HEK293 (cell line): ENCODE results near the gene AP2A1.

ENCODE experiments used
- CTCF ChIA-PET: fragments of 350-600 bp; formaldehyde crosslinking; extraction: SDS; loops from one replicate; lab custom pipeline; 2021; ENCODE audit warnings: antibody characterized with exemption; lab: Yijun Ruan, JAX
- POLR2A ChIA-PET: fragments of 300-600 bp; formaldehyde crosslinking; extraction: SDS; loops from one replicate; lab custom pipeline; 2020; ENCODE audit warnings: antibody characterized with exemption, inconsistent platforms; lab: Yijun Ruan, JAX
- H3K27ac ChIP-seq: fragments of 200-500 bp; sonication (Bioruptor generic); 2 replicates; pipeline ENCODE4 v1.5.1; 2014; ENCODE audit warnings: low read depth, low read length, control low read depth, inconsistent platforms; ENCODE audit errors: extremely low read depth
- H3K36me3 ChIP-seq, 2 experiments: fragments of 200-500 bp in 1 of 2; sonication (Bioruptor generic) in 1 of 2; 1 replicate in 1 of 2; 2 replicates in 1 of 2; pipeline ENCODE4 v1.5.1; 2014 to 2017; ENCODE audit warnings: inconsistent platforms in 2 of 2, low read length in 2 of 2; ENCODE audit not compliant: control insufficient read depth in 2 of 2, insufficient read depth in 1 of 2
- H3K4me1 ChIP-seq: fragments of 200-500 bp; sonication (Bioruptor generic); 2 replicates; pipeline ENCODE4 v1.5.1; 2014; ENCODE audit warnings: mild to moderate bottlenecking, low read length, inconsistent platforms; ENCODE audit not compliant: control insufficient read depth, insufficient read depth
- H3K4me3 ChIP-seq: 2 replicates; pipeline ENCODE4 v1.5.1; 2011; ENCODE audit warnings: low read depth, mild to moderate bottlenecking, control low read depth, low read length, moderate library complexity
- H3K9me3 ChIP-seq: fragments of 200-500 bp; sonication (Bioruptor generic); 2 replicates; pipeline ENCODE4 v1.5.1; 2014; ENCODE audit warnings: low read depth, low read length, inconsistent platforms; ENCODE audit not compliant: control insufficient read depth, insufficient read depth
- KLF7 ChIP-seq: fragments of 450-650 bp; formaldehyde crosslinking; IDR thresholded peaks from 2 replicates; pipeline ENCODE4 v1.5.1; 2016; ENCODE audit warnings: missing biosample characterization, missing genetic modification characterization, borderline replicate concordance
- OSR2 ChIP-seq: fragments of 450-650 bp; formaldehyde crosslinking; IDR thresholded peaks from 2 replicates; pipeline ENCODE4 v1.5.1; 2016; ENCODE audit warnings: missing biosample characterization, missing genetic modification characterization
- PRDM10 ChIP-seq: fragments of 450-650 bp; formaldehyde crosslinking; IDR thresholded peaks from 2 replicates; pipeline ENCODE4 v1.5.1; 2016; ENCODE audit warnings: missing biosample characterization, missing genetic modification characterization
- SP2 ChIP-seq: fragments of 450-650 bp; formaldehyde crosslinking; IDR thresholded peaks from 2 replicates; pipeline ENCODE4 v1.5.1; 2016; ENCODE audit warnings: missing biosample characterization, missing genetic modification characterization
- YY2 ChIP-seq: fragments of 450-650 bp; formaldehyde crosslinking; IDR thresholded peaks from 2 replicates; pipeline ENCODE4 v1.5.1; 2016; ENCODE audit warnings: missing biosample characterization, missing genetic modification characterization
- ZBTB49 ChIP-seq: fragments of 450-650 bp; formaldehyde crosslinking; IDR thresholded peaks from 2 replicates; pipeline ENCODE4 v1.5.1; 2016; ENCODE audit warnings: missing biosample characterization, missing genetic modification characterization, low read depth
- ZFP37 ChIP-seq: fragments of 450-650 bp; formaldehyde crosslinking; IDR thresholded peaks from 2 replicates; pipeline ENCODE4 v1.5.1; 2016; ENCODE audit warnings: missing biosample characterization, missing genetic modification characterization
- ZNF114 ChIP-seq: fragments of 450-650 bp; formaldehyde crosslinking; IDR thresholded peaks from 2 replicates; pipeline ENCODE4 v1.5.0; 2017; ENCODE audit warnings: missing biosample characterization, missing genetic modification characterization
- ZNF19 ChIP-seq: fragments of 450-650 bp; formaldehyde crosslinking; IDR thresholded peaks from 2 replicates; pipeline ENCODE4; 2016; ENCODE audit warnings: missing biosample characterization, missing genetic modification characterization, low read depth
- ZNF239 ChIP-seq: fragments of 450-650 bp; formaldehyde crosslinking; IDR thresholded peaks from 2 replicates; pipeline ENCODE4 v1.5.1; 2016; ENCODE audit warnings: missing biosample characterization, missing genetic modification characterization
- ZNF24 ChIP-seq: fragments of 450-650 bp; formaldehyde crosslinking; IDR thresholded peaks from 2 replicates; pipeline ENCODE4 v1.5.1; 2016; ENCODE audit warnings: missing biosample characterization, missing genetic modification characterization
- ZNF292 ChIP-seq: fragments of 450-650 bp; formaldehyde crosslinking; IDR thresholded peaks from 2 replicates; pipeline ENCODE4 v1.5.1; 2016; ENCODE audit warnings: low read depth, missing biosample characterization, missing genetic modification characterization, borderline replicate concordance
- ZNF596 ChIP-seq: fragments of 450-650 bp; IDR thresholded peaks from 2 replicates; pipeline ENCODE4 v1.5.0; 2018; ENCODE audit warnings: missing biosample characterization, mild to moderate bottlenecking, missing genetic modification characterization, moderate library complexity
- ZNF670 ChIP-seq: fragments of 450-650 bp; formaldehyde crosslinking; IDR thresholded peaks from 2 replicates; pipeline ENCODE4 v1.5.1; 2016; ENCODE audit warnings: missing biosample characterization, missing genetic modification characterization, low read depth
- TF ChIP-seq, protein P1 (sequence below): fragments of 450-650 bp; formaldehyde crosslinking; conservative IDR thresholded peaks from 2 replicates; pipeline ENCODE4 v1.5.1; 2016; ENCODE audit warnings: low read depth, missing biosample characterization, missing genetic modification characterization
- TF ChIP-seq, protein P2 (sequence below): fragments of 450-650 bp; formaldehyde crosslinking; IDR thresholded peaks from 2 replicates; pipeline ENCODE4 v1.5.1; 2016; ENCODE audit warnings: missing biosample characterization, missing genetic modification characterization, borderline replicate concordance

Gene AP2A1

GRCh38 chr19:49812452-49812996, 45.7 kb downstream of the AP2A1 start (continued):
- TF ChIP-seq, protein P1, sequence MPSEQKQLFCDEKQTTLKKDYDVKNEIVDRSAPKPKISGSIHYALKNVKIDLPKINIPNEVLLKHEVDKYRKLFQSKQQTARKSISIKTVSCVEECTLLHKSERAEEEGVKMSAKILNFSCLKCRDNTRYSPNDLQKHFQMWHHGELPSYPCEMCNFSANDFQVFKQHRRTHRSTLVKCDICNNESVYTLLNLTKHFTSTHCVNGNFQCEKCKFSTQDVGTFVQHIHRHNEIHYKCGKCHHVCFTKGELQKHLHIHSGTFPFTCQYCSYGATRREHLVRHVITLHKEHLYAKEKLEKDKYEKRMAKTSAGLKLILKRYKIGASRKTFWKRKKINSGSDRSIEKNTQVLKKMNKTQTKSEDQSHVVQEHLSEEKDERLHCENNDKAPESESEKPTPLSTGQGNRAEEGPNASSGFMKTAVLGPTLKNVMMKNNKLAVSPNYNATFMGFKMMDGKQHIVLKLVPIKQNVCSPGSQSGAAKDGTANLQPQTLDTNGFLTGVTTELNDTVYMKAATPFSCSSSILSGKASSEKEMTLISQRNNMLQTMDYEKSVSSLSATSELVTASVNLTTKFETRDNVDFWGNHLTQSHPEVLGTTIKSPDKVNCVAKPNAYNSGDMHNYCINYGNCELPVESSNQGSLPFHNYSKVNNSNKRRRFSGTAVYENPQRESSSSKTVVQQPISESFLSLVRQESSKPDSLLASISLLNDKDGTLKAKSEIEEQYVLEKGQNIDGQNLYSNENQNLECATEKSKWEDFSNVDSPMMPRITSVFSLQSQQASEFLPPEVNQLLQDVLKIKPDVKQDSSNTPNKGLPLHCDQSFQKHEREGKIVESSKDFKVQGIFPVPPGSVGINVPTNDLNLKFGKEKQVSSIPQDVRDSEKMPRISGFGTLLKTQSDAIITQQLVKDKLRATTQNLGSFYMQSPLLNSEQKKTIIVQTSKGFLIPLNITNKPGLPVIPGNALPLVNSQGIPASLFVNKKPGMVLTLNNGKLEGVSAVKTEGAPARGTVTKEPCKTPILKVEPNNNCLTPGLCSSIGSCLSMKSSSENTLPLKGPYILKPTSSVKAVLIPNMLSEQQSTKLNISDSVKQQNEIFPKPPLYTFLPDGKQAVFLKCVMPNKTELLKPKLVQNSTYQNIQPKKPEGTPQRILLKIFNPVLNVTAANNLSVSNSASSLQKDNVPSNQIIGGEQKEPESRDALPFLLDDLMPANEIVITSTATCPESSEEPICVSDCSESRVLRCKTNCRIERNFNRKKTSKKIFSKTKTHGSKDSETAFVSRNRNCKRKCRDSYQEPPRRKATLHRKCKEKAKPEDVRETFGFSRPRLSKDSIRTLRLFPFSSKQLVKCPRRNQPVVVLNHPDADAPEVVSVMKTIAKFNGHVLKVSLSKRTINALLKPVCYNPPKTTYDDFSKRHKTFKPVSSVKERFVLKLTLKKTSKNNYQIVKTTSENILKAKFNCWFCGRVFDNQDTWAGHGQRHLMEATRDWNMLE (tag by site-specific recombination): no peak

DNA sequence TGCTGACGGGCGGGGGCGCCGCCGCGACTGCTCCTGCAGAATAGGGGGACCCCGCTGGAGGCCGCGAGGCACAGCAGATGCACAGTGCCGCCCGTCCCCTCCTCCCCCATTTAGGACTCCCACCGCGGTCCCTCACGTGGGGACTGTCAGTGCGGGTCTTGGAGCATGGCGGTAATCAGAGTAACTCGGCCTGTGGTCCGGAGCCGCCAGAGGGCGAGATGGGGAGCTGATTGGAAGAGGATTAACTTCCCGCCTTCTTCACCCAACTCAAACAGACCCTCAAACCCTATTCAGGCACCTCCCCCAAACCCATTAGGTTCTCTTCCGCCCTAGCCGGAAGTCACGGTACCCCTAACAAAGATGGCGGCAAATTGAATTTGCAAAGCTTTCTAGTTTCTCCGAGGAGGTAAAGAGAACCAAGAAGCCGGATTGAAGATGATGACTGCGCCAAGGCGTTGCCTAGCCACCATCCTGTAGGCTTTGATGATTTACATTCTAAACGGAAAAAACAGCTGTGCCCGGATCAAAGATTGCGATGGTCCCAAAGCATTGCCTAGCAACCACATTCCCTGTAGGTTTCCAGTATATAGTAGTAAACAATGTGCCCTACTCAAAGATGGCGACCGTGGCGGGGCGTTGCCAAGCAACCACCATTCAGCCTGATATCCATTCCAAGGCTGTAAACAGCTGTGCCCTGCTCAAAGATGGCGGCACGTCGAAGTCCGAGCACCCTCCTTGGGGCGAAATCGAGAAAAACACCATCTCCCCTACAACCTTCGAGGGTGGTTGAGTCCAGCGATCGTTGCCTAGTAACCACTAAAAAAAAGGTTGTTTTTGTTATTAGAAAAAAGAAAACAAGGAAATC, 46.4 kb downstream of the AP2A1 start, which contains the start of gene FUZ:
Gene FUZ (minus strand): TSS at position 296 of the 865 bp plus-strand sequence. CDS start 186 bp downstream, at position 110.
- ChIA-PET CTCF (interaction anchor here (0.6 to 1.6 kb wide), 6 partner anchors 12 to 141 kb away, joined by 3 to 7 read pairs (median 3); no protein-coding TSS in a partner anchor), POLR2A (interaction anchor here (0.5 to 2.5 kb wide), 24 partner anchors 8 to 233 kb away, joined by 3 to 23 read pairs (median 4); partner anchors contain the start of genes AKT1S1, AP2A1, NOSIP and NUP62)
- Histone ChIP-seq H3K36me3 (peaks cover 0 to 15% of the 10 kb centered on the region in 2 experiments; a peak in 2 of 3 replicates), H3K4me1 (peaks cover 2% of the 10 kb centered on the region; the same call in 1 of the 2 replicates), H3K4me3 (peak within 1 kb of the TSS; percentile 92), H3K27ac (peak within 1 kb of the TSS; percentile 67; the same call in 1 of the 2 replicates), H3K9me3 (no peaks in the 10 kb centered on the region)
- TF ChIP-seq, protein P2, sequence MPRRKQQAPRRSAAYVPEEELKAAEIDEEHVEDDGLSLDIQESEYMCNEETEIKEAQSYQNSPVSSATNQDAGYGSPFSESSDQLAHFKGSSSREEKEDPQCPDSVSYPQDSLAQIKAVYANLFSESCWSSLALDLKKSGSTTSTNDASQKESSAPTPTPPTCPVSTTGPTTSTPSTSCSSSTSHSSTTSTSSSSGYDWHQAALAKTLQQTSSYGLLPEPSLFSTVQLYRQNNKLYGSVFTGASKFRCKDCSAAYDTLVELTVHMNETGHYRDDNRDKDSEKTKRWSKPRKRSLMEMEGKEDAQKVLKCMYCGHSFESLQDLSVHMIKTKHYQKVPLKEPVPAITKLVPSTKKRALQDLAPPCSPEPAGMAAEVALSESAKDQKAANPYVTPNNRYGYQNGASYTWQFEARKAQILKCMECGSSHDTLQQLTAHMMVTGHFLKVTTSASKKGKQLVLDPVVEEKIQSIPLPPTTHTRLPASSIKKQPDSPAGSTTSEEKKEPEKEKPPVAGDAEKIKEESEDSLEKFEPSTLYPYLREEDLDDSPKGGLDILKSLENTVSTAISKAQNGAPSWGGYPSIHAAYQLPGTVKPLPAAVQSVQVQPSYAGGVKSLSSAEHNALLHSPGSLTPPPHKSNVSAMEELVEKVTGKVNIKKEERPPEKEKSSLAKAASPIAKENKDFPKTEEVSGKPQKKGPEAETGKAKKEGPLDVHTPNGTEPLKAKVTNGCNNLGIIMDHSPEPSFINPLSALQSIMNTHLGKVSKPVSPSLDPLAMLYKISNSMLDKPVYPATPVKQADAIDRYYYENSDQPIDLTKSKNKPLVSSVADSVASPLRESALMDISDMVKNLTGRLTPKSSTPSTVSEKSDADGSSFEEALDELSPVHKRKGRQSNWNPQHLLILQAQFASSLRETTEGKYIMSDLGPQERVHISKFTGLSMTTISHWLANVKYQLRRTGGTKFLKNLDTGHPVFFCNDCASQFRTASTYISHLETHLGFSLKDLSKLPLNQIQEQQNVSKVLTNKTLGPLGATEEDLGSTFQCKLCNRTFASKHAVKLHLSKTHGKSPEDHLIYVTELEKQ (tag by site-specific recombination): no peak
- no peak for TF ChIP-seq ZNF670 (tag by site-specific recombination)
- no peak for TF ChIP-seq ZFP37 (tag by site-specific recombination)
- no peak for TF ChIP-seq OSR2 (tag by site-specific recombination)
- TF ChIP-seq ZNF114 (tag by site-specific recombination): no peak
- no peak for TF ChIP-seq KLF7 (tag by site-specific recombination)
- peak; percentile 86 for TF ChIP-seq SP2 (tag by site-specific recombination)
- TF ChIP-seq PRDM10 (tag by site-specific recombination): peak; percentile 98
- TF ChIP-seq ZNF19 (tag by site-specific recombination): no peak
- no peak for TF ChIP-seq ZNF596 (tag by site-specific recombination)
- no peak for TF ChIP-seq ZNF239 (tag by site-specific recombination)
- TF ChIP-seq ZNF292 (tag by site-specific recombination): no peak
- TF ChIP-seq ZNF24 (tag by site-specific recombination): 0 out of 2 replicates have a peak, but pooled peaks have one; percentile 59
- no peak for TF ChIP-seq ZBTB49 (tag by site-specific recombination)
- peak; percentile 79 for TF ChIP-seq YY2
